HG03108 (cell line): ENCODE data around the gene ERC1.

Source experiments
- ATAC-seq: cut with Tn5 transposase; IDR thresholded peaks from one replicate; pipeline ENCODE4 v1.9.1; 2021; ENCODE audit warnings: moderate library complexity; ENCODE audit not compliant: unreplicated experiment

Gene ERC1

GRCh38 chr12:1500095-1500801 is 509.2 kb downstream of the ERC1 start:
- ATAC-seq: no peak

- no peak for ATAC-seq
These were observed 510.0 kb downstream of the ERC1 start for GRCh38 chr12:1501001-1501400.

- no peak for ATAC-seq
These were observed 510.8 kb downstream of the ERC1 start for GRCh38 chr12:1501695-1502378.

- ATAC-seq: no peak
These were observed 511.3 kb downstream of the ERC1 start for GRCh38 chr12:1502379-1502720.

- ATAC-seq: no peak
These were observed 511.8 kb downstream of the ERC1 start for GRCh38 chr12:1502831-1503230.

GRCh38 chr12:1503281-1503711 is 512.3 kb downstream of the ERC1 start:
- no peak for ATAC-seq

GRCh38 chr12:1504304-1504894 is 513.4 kb downstream of the ERC1 start:
- ATAC-seq: no peak

GRCh38 chr12:1504895-1505311 is 513.9 kb downstream of the ERC1 start:
- no peak for ATAC-seq

- ATAC-seq: no peak
These were observed 514.6 kb downstream of the ERC1 start for GRCh38 chr12:1505576-1505975.

- no peak for ATAC-seq
These were observed 516.3 kb downstream of the ERC1 start for GRCh38 chr12:1507308-1507707.

- ATAC-seq: no peak
These were observed 518.5 kb downstream of the ERC1 start for GRCh38 chr12:1509413-1510052.

GRCh38 chr12:1510056-1510812 is 519.2 kb downstream of the ERC1 start:
- no peak for ATAC-seq

- ATAC-seq: no peak
These were observed 524.0 kb downstream of the ERC1 start for GRCh38 chr12:1515010-1515409.

- ATAC-seq: no peak
These were observed 524.4 kb downstream of the ERC1 start for GRCh38 chr12:1515428-1515827.

GRCh38 chr12:1517007-1517406 is 526.0 kb downstream of the ERC1 start:
- ATAC-seq: no peak

- no peak for ATAC-seq
These were observed 526.9 kb downstream of the ERC1 start for GRCh38 chr12:1517734-1518525.

GRCh38 chr12:1518591-1519516 is 527.8 kb downstream of the ERC1 start:
- ATAC-seq: no peak

GRCh38 chr12:1519642-1520041 is 528.6 kb downstream of the ERC1 start:
- ATAC-seq: no peak

GRCh38 chr12:1523046-1523445 is 532.0 kb downstream of the ERC1 start:
- ATAC-seq: no peak
